LoVo (cell line): ENCODE results near the gene TMEM52.
A peak's percentile ranks its signal among the peaks of the same experiment; 100 is the strongest.

Source experiments
- DNase-seq: peaks from one replicate; pipeline ENCODE4 v3.0.0-alpha.2; 2016; ENCODE audit warnings: low spot score

The TMEM52 gene

DNA sequence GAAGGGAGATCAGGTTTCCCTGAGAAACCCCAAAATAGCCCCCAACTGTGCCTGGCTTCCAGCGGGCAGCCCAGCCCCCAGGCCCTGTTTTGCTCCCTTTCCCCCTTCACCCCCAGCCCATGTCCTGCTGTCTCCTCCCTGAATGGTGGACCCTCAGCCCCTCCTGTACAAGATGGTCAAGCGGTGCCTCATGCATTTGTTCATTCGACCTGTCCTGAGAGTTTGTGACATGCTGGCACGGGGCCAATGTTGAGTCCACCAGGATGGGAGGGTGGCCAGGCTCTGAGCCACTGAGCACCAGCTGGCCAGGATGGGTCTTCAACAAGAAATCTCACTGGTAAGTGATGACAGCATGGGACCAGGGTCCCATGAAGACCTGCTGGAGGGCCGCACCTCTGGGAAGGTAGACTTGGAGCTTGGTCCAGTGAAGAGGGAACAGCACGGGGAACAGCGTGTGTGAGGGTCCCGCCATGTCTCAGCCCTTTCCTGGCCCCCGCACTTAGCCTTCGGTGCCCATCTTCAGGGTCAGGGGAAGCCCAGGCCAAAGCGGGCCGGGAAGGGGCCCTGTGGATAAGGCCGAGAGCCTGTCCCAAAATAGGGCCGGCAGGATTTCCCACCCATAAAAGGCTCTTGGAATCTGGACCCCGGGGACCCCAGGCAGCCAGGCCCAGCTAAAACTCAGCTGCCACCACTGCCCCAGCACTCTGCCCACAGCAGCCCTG lies 3.9 kb downstream of the TMEM52 start, which contains the start of gene CALML6:
TSS of gene CALML6 (plus strand) at position 290 of the 722 bp plus-strand sequence. CDS start at position 311, 21 bp downstream.
- no peak for DNase-seq

DNA sequence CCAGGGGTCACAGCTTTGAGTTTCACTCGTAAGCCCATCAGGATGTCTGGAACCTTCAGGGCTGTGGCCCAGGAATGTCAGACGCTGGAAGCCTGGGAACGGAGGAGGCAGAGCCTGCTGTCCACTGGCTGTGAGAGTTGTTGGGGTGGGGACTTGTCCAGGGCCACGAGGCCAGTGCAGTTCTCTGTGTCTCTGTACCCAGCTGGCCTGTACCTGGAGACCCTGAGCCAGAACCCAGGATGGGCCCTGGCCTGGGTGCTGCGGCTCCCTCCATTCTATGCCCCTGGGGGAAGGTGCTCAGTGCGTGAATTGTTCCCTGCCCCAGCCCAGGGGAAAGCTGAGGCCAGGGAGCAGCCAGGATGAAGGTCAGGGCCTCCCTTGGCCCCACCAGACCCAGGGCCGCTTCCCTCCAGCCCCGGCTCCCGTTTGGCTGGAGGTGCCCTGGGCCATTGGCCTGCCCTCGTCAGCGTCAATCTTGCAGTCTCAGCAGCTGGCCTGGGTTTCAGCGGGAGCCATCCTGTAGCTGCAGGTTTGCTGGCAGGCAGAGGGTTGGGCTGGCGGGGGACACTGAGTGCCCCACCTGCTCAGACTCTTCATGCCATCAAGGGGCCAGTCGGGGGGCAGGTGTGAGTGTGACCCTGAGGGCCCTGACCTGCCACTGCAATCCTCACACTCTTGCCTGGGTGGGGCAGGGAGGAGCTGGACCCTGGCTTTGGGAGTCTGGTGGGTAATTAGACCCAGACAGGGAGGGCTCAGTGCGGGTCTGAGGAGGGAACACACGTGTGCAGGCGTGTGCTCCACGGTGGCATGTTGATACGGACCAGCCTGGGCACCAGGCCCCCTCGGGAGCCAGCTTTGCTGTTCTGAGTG lies 4.7 kb downstream of the TMEM52 start:
- DNase-seq, result no peak

DNA sequence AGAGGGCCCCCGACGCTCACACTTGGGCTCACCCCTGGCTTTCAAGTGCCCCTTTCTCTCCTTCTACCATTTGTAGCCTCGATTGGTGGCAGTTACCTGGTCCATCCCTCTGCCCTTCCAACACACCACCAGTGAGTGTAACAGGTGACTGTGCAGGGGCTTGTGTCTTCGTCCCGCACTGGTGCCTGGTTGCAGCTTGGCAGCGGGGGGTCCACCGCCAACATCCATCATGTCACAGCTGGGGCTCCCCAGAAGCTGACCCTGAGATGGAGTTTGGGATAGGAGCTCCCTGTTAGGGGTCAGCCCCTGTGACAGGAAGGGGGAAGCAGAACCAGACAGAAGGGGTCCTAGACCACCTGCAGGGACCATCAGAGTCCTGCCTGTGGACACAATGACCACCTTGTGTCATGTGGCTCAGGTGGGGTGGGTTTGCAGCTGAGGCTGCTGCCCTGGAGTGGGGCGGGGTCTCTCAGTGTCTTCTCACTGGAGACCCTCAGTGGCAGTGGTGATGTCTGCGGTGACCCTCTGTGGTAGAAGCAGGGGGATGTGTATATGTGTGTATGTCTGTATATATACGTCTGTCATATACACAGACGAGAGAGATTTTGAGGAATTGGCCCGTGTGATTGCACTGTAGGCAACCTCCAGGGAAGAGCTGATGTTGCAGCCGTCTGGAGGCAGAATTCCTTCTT lies 7.6 kb downstream of the TMEM52 start:
- no peak for DNase-seq

DNA sequence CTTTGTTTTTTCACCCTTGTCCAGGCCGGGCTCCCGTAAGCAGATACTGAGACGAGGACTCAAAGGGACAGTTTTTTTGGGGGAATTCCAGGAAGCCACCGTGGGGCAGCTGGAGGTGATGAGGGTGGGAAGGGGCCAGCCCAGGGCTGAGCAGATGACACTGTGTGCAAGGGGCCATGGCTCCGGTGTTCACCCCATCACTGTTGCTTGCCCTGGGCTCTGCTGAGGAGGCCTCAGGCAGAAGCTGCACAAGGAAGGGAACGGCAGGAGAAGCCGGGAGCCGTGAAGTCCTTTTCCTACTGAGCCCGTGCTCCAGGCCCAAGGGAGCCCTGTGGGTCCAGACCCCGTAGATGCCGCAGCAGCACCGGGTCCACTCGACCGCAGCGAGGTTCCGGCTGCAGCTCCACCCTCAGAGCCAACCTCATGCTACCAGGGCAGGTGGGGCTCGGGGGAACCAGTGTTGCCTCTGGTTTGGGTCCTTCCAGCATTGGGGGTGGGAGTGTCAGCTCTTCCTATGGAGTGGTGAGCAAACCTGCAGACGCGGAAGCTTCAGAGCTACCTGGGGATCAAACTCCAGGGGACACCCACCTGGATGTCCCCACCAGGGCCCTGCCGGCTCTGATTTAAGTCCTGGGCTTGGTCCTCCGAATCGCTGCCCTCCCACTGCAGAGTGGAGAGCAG lies 8.3 kb downstream of the TMEM52 start:
- DNase-seq, result no peak

DNA sequence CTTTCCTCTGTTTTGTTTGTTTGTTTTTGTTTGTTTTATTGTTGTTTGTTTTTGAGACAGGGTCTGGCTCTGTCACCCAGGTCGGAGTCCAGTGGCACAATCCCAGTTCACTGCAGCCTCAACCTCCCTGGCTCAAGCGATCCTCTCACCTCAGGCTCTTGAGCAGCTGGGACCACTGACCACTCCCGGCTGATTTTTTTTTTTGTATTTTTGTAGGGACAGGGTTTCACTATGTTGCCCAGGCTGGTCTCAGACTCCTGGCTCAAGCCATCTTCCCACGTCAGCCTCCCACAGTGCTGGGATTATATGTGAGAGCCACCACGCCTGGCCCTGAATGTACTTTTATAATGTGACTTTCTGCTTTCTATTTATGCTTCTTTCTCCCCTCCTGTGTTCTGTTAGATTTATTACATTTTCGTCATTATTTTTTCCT lies 9.0 kb downstream of the TMEM52 start:
- DNase-seq, result no peak

DNA sequence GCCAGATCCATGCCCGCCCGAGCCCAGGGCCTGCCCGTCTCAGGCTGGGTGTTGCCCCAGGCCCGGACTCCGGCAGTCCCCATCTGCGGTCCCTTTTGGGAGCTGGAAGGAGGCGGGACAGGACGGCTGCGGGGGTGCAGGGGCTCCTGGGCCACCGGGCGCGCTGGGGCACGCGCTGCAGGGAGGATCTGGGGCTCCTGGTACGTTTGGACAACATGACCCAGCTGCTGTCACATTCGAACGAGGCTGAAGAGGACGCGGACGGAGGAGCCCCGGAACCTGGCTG lies 10.6 kb downstream of the TMEM52 start:
- DNase-seq, result no peak

DNA sequence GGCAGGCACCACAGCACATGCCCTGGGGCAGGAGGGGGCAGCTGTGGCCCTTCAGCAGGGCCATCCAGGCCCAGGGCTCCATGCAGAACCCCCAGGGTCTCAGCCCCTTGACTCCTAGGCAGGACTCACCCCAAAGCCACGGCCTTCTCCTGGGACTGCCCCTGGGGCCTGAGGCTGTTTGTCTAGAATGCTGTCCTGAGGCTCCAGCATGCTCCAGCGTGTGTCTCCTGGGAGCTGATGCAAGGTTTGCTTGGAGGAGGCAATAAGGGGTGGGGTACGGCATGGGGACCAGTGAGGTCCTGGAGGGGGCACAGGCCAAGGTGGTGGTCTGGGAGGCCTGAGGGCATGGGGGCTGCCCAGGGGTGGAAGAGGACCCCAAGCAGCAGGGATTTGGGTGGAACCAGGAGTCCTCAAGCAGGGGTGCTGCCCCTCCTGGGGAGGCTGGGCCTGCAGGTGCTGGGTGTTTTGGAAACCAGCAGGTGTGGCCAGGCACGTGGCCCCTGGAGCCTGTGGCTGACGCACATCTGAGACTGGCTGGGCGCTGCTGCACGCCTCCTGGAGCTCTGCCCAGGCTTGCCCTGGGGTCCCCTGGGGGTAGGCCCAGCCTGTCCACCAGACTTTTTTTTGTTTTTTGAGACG lies 11.9 kb downstream of the TMEM52 start:
- peak; percentile 49 for DNase-seq

DNA sequence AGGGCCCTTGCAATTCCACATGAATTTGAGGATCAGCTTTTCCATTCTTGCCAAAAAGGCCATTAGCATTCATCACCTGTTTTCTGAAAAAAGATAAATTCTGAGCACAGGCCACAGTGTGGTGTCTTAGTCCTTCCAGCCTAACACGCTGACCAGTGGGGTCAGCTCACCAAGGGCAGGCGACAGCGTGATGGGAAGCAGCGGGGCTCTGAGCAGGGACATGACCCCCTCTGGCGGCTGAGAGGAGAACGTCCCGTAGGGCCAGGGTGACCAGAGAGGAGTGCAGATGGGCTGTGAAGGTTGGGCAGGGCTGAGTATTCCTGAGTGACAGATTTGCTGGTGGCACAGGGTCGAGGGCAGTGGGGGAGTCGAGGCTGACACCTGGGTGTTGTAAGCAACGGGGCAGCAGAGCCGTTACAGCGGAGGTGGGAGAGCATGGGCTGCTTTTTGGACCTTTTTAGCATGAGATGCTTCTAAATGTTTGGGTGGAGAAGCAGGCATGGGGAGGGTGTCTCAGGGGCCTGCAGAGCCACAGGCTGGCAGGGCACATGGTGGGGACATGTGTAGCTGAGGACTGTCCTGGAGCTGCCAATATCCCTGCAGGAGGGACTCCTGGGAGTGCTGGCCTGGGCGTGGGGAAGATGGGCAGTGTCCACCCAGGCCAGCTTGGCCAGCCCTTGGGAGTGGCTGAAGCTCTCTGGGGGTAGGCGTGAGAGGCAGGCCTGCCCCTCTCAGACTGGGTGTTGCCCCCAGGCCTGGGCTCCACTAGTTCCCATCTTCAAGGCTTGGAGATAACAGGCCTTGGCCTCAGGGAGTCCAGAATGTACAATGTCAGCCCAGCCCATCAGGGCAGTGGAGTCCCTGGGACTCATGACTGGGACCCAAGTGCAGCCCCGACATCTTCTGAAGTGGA lies 12.6 kb downstream of the TMEM52 start:
- peak; percentile 78 for DNase-seq

DNA sequence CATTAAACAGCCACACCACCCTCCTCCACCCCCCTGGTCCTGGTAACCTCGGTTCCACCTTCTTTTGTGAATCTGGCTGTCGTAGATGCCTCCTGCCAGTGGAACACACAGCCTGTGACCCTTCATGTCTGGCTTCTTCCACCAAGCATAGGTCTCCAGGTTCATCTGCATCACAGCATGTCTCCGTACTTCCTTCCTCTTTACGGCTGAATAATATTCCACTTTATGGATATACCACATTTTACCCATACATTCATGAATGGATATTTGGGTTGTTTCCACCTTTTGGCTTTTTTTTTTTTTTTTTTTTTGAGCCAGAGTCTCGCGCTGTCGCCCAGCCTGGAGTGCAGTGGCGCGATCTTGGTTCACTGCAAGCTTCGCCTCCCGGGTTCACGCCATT lies 15.9 kb downstream of the TMEM52 start:
- no peak for DNase-seq

DNA sequence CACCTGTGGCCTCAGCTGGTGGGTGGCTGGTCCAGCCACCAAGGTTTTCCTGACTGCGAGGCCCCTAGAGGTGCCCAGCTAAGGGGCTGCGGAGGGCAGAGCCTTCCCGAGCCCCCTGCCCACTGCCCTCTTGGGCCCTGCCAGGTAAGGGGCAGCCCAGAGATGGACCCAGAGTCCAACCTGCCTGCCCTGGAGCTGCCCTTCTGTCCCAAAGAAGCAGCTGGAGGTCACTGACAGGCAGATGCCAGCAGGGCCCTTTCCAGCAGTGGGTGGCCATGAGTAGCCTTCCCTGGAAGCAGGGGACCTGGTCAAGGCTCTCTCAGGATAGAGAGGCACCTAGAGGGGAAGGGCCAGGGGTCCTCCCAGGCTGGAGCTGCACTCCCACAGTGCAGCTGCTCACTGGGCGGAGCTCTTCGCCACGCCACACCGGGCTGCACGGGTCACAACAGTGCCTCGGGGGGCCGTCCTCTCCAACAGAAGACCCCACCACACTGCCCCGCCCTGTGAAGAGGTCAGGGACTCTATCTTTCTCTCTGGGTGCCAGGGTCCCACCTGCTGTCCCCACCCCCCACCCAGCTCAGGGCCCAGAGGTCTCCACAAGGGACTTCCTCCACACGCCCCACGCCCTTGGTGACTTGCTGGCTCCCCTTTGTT lies 17.3 kb downstream of the TMEM52 start:
- no peak for DNase-seq

DNA sequence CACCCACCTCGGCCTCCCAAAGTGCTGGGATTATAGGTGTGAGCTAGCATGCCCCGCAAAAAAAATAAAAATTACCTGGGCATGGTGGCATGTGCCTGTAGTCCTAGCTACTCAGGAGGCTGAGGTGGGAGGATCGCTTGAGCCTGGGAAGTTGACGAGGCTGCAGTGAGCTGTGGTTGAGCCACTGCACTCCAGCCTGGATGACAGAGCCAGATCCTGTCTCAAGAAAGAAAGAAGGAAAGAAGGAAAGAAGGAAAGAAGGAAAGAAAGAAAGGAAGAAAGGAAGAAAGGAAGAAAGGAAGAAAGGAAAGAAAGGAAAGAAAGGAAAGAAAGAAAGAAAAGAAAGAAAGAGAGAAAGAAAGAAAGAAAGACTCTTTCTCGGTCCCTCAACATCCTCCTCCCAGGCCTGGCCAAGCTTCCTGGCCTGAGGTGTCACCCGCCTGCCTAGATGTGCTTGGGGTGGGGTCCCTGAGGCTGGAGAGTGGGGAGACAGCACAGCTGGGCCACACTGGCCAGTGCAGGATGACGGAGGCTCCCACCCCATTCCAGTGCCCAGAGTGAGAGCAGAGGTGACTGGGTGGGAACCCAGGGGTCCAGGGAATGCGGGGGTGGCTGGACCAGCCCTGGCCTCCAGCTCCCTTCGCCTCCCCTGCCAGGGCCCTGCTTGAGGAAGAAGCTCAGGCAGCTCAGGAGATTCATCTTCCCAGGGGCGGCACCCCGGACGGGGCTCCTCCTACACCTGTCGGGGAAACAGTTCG lies 18.0 kb downstream of the TMEM52 start:
- DNase-seq, result no peak

DNA sequence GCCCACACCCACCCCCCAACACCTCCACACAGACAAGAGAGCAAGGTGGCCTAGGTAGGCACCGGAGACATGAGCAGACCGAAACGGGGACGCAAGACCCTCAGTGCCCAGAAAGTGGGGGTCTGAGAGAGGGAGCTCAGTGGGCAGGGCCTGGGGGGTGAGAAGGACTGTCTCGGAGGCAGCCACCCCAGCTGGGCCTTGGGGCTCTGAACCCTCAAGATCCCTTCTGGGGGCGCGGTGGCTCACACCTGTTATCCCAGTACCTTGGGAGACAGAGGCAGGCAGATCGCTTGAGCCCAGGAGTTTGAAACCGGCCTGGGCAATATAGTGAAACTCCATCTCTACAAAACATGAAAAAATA lies 19.1 kb downstream of the TMEM52 start:
- DNase-seq, result no peak

DNA sequence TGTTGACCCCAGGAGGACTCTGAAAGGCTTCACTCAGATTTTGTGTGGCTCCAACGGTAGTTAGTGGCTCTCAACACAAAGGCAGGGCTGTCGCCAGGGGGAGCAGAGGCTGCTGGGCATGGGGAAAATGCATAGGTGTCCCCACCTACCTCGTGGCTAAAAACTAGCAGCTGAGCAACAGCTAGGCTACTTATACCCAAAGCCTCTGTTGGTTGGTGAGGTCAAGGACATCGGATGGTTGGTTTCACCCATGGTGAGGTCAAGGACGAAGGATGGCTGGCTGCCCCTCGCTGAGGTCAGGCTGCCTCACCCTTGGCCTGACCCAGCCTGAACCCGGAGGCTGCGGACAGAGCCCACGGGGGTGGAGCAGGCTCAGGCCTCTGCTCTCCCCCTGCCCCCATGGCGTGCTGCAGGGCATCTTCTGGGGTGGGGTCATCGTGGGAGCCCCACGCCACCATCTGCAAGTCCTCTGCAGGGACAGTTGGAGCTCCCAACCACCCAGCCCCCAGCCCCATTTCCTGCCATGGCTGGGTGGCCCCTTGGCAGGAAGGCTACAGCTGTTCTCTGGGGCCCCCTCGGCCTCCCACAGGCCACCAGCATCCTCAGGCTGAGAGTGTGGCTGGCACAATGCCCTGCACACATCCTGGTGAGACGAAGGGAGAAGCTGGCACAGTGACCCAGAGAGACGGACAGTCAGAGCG lies 19.7 kb downstream of the TMEM52 start:
- DNase-seq, result no peak

DNA sequence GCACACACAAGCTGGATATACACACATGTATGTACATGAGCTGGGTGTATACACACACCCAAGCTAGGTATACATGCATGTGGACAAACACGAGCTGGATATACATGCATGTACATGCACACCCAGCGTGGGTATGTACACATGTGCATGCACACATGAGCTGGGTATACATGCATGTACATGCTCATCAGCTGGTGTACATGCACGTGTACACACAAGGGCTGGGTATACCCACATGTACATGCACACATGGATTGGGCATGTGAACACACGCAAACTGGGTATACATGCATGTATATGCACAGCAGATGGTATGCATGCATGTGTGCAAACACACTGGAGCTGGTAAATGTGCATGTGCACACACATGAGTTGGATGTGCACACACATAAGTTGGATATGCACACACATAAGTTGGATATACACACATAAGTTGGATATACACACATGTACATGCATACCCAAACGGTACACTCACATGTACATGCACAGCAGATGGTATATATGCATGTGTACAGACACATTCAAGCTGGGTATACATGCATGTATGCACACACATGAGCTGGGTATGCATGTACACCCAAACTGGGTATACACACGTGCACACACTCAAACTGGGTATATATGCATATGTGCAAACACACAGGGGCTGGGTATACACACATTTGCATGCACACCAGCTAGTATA lies 20.7 kb downstream of the TMEM52 start:
- no peak for DNase-seq

DNA sequence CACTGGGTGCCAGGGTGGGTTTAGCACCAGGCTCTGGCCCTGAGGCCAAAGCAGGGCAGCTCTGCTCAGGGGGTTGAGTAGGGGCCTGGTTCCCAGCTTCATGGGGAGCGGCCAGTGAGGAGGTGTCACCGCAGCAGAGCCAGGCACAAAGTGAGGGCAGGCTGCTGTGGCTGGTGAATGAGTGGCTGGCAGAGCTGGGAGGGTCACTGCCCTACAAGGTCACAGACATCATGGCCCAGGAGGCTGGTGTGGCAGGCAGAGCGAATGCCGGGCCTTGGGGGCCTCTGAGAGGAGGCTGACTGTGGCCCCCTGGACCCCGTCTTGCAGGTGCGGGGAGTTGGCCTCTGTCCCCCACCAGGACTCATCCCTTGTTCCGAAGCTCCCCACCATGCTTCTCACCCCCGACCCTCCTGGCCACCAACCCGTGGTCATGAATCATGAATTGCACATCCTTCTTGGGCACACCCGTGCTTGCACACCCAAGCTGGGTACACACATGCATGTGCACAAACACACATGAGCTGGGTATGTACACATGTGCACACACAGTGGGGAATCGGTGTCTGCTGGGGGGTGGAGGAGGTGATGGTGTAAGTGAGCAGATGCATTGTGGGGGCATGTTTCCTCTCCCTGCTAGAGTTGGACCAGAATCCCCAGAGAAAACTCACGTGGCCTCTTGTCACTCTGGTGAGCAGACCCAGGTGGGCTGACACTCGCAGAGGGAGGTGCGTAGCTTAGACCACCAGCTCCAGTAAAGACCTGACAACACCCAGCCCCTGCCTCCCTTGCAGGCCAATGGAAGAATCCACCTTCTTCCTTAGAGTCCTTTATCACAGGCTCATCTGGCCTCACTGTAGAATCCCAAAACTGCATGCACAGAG lies 23.4 kb downstream of the TMEM52 start:
- no peak for DNase-seq

DNA sequence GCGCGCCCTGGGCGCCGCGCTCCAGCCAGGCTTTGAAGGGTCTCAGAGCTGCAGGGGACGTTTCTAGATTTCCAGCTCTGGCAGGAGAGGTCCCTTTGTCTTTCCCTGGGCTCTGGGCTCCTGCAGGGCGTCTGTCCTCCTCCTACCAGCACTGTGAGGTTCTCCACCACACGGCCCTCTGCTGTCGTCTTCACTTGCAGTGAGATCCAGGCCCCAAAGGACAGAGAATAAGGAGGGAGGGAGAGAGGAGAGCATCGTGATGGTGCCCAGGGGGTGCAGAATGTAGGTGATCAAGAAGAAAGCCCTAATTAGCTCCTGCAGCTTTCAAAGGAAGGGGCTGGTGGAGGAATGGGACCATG lies 24.0 kb downstream of the TMEM52 start:
- DNase-seq, result no peak

DNA sequence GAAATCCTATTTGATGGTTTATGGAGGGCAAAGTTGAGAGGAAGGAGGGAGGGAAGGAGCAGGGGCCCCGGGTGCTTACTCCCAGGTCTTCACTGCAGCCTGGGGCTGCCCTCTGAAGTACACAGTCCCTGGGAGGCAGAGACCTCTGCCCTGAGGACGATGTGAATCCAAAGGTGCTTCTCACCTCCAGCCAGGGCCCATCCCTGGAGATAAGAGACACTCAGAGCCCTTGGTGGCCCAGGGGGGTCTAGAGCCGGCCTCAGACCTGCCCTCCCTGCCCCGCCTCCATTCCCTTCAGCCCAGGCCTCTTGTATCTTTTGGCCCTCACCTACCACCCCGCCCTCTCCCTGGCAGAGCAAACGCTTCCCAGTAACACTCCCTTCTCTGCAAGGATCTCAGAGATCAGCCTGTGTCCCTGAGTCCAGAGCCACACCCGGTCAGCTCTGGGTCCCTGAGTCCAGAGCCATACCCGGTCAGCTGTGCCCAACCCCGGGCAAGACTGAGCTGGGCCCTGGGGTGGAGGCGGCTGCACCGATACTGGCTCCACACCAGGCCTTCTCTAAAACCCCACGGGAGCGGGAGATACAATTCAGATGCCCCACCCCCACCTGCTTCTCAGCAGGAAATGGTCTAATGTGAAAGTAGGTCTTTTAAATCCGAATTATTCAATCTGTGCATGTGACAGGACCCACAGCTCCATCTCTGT lies 24.6 kb downstream of the TMEM52 start:
- peak; percentile 38 for DNase-seq
